Nephron (organoid): ENCODE data around the gene LOX.
A peak's percentile ranks its signal among the peaks of the same experiment; 100 is the strongest.

ENCODE experiments used
- H3K27ac Mint-ChIP-seq, 3 experiments: 2 replicates each; pipeline ENCODE4 v1.8.0; 2020; ENCODE audit warnings: mixed read lengths in 3 of 3, mild to moderate bottlenecking in 2 of 3, moderate library complexity in 1 of 3
- H3K27me3 Mint-ChIP-seq: 2 replicates; pipeline ENCODE4 v1.8.0; 2021; ENCODE audit warnings: low read depth, mild to moderate bottlenecking, moderate library complexity, mixed read lengths
- H3K36me3 Mint-ChIP-seq: 2 replicates; pipeline ENCODE4 v1.8.0; 2020; ENCODE audit warnings: low read depth, mixed read lengths
- H3K4me1 Mint-ChIP-seq: 2 replicates; pipeline ENCODE4 v1.8.0; 2020; ENCODE audit warnings: mixed read lengths
- H3K4me3 Mint-ChIP-seq, 3 experiments: 2 replicates each; pipeline ENCODE4 v1.8.0; 2020; ENCODE audit warnings: mild to moderate bottlenecking in 3 of 3, mixed read lengths in 3 of 3, moderate library complexity in 2 of 3
- H3K9me3 Mint-ChIP-seq: 2 replicates; pipeline ENCODE4 v1.8.0; 2020; ENCODE audit warnings: mixed read lengths
- CTCF ChIP-seq, 3 experiments: fragments of 200-600 bp; sonication (generic); IDR thresholded peaks; one replicate each; pipeline ENCODE4 v1.5.0; 2021; ENCODE audit warnings: antibody characterized with exemption in 3 of 3; ENCODE audit not compliant: unreplicated experiment in 3 of 3

LOX gene

DNA sequence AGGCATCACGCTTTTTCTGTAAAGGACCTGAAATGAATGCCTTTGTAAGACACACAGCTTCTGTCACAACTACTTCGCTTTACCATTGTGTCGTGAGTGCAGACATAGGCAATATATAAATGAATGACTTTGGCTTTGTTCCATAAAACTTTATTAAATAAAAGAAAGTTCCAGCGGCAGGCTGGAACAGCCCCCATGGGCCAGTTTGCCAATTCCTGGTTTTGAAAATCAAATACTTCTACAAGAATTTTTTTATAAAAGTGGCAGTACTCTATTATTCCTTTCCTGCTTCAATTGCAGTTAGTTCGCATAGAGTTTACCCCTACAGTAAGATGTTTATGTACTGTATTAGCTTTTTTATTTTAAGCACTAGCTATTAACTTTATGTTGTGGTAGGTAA is 62.6 kb downstream of the LOX start:
- peak overlapping the region in 2 of 3 experiments; percentile 10 to 29 for H3K27ac Mint-ChIP-seq
- H3K36me3 Mint-ChIP-seq, result peaks cover 6% of the 10 kb centered on the region
- peaks cover 15% of the 10 kb centered on the region for H3K4me1 Mint-ChIP-seq
- no peaks in the 10 kb centered on the region for H3K27me3 Mint-ChIP-seq
- no peaks in the 10 kb centered on the region for H3K9me3 Mint-ChIP-seq
- no peak for TF ChIP-seq CTCF (IDR thresholded peaks at IDR 0.05; ENCODE audit: unreplicated experiment in 3 of 3)
- no peak overlapping the region for H3K4me3 Mint-ChIP-seq

- Mint-ChIP-seq H3K9me3 (no peaks in the 10 kb centered on the region), H3K36me3 (no peaks in the 10 kb centered on the region), H3K4me1 (peaks cover 15% of the 10 kb centered on the region), H3K4me3 (no peak overlapping the region), H3K27ac (no peak overlapping the region), H3K27me3 (no peaks in the 10 kb centered on the region)
- no peak for TF ChIP-seq CTCF (IDR thresholded peaks at IDR 0.05; ENCODE audit: unreplicated experiment in 3 of 3)
These were observed 63.7 kb downstream of the LOX start for GRCh38 chr5:122014236-122014935.
